K562 (cell line): Measurements from ENCODE around the gene PRSS53. TPM values are rescaled to one million over a fixed set of nuclear protein-coding genes. Genes with fewer than 3 reads are reported as not detected.

Source experiments
- ATAC-seq: fragments of 200-7000 bp; cut with Tn5 transposase; 3 replicates; pipeline ENCODE4 v1.9.1; 2020; ENCODE audit warnings: moderate library complexity
- BruUV-seq: library from RNA; stranded (reverse); fragments of 400-500 nt; replicated peaks from 2 replicates; lab custom pipeline; 2021; lab: Mats Ljungman, UMichigan
- CTCF ChIA-PET: fragments of 300-600 bp; formaldehyde crosslinking; extraction: SDS; loops from one replicate; lab custom pipeline; 2021; ENCODE audit warnings: low intra/inter-chr PET ratio; lab: Yijun Ruan, JAX
- POLR2A ChIA-PET: fragments of 300-600, 350-650 bp; sonication (Branson Sonifier 250); formaldehyde crosslinking; extraction: SDS; loops from one replicate; lab custom pipeline; 2021; ENCODE audit warnings: antibody characterized with exemption, inconsistent platforms; lab: Yijun Ruan, JAX
- DNase-seq, 4 experiments: peaks; one replicate each; pipeline versions ENCODE4 v3.0.0 to v3.0.0-alpha.2; 2011 to 2018; ENCODE audit warnings: low spot score in 3 of 4, mixed read lengths in 3 of 4; ENCODE audit errors: extremely low read depth in 1 of 4
- FAIRE-seq: peaks from 2 replicates; lab custom pipeline; 2011; peaks lifted over from hg19 to GRCh38; lab: Jason Lieb, UNC
- H2AFZ ChIP-seq: 2 replicates; pipeline ENCODE4 v1.6.0; 2011; ENCODE audit warnings: low read depth, low read length, control low read depth, inconsistent platforms
- H3K27ac ChIP-seq: fragments of 200-600 bp; 3 replicates; pipeline ENCODE4 v1.8.0; 2011; ENCODE audit warnings: low read depth, mild to moderate bottlenecking, control low read depth, inconsistent platforms, low read length, moderate library complexity, mixed read lengths; ENCODE audit errors: extremely low read depth
- H3K27me3 ChIP-seq, 2 experiments: fragments of 300-600 bp in 1 of 2; 2 replicates in 1 of 2; 3 replicates in 1 of 2; pipeline versions ENCODE4 v1.6.0 to v1.8.0; 2011; ENCODE audit warnings: inconsistent platforms in 2 of 2, low read length in 2 of 2, mild to moderate bottlenecking in 1 of 2, mixed read lengths in 1 of 2, moderate library complexity in 1 of 2; ENCODE audit not compliant: control insufficient read depth in 2 of 2, insufficient read depth in 2 of 2
- H3K36me3 ChIP-seq: fragments of 300-600 bp; 3 replicates; pipeline ENCODE4 v1.8.0; 2011; ENCODE audit warnings: mild to moderate bottlenecking, low read length, inconsistent platforms; ENCODE audit not compliant: control insufficient read depth, insufficient read depth
- H3K4me1 ChIP-seq, 2 experiments: fragments of 200-600 bp in 1 of 2; replicated peaks in 1 of 2; 2 replicates in 1 of 2; 3 replicates in 1 of 2; pipeline versions ENCODE4 v1.5.1 to v1.8.0; 2011; ENCODE audit warnings: inconsistent platforms in 2 of 2, low read length in 2 of 2, mild to moderate bottlenecking in 1 of 2, mixed read lengths in 1 of 2, moderate library complexity in 1 of 2; ENCODE audit not compliant: control insufficient read depth in 2 of 2, insufficient read depth in 2 of 2
- H3K4me2 ChIP-seq: 2 replicates; pipeline ENCODE4 v1.6.1; 2011; ENCODE audit warnings: low read length, control low read depth, inconsistent platforms, mixed read lengths; ENCODE audit not compliant: insufficient read depth
- H3K4me3 ChIP-seq: fragments of 200-600 bp; sonication (generic), shearing (Covaris generic); 2 replicates; pipeline ENCODE4 v1.5.1; 2016; ENCODE audit warnings: control low read depth, inconsistent platforms
- H3K79me2 ChIP-seq: fragments of 200-600 bp; 3 replicates; pipeline ENCODE4 v1.8.0; 2011; ENCODE audit warnings: low read length, inconsistent platforms; ENCODE audit not compliant: control insufficient read depth, insufficient read depth
- H3K9ac ChIP-seq, 2 experiments: 2 replicates each; pipeline versions ENCODE4 v1.6.0 to v1.6.1; 2011; ENCODE audit warnings: low read depth in 2 of 2, low read length in 2 of 2, control low read depth in 1 of 2, inconsistent platforms in 1 of 2, mild to moderate bottlenecking in 1 of 2, mixed read lengths in 1 of 2; ENCODE audit not compliant: insufficient read depth in 1 of 2
- H3K9me1 ChIP-seq: one replicate; pipeline ENCODE4 v1.6.0; 2011; ENCODE audit warnings: inconsistent platforms, mild to moderate bottlenecking, low read length, moderate library complexity; ENCODE audit not compliant: control insufficient read depth, insufficient read depth
- H3K9me3 ChIP-seq: replicated peaks from 2 replicates; pipeline ENCODE4 v1.5.1; 2011; ENCODE audit warnings: low read depth, low read length, inconsistent platforms; ENCODE audit not compliant: control insufficient read depth, insufficient read depth
- H4K20me1 ChIP-seq: replicated peaks from 2 replicates; pipeline ENCODE4 v1.6.1; 2011; ENCODE audit warnings: low read length, inconsistent platforms, mixed read lengths; ENCODE audit not compliant: control insufficient read depth, insufficient read depth
- POLR2G ChIP-seq: fragments of 200-400 bp; formaldehyde crosslinking; IDR thresholded peaks from 2 replicates; pipeline ENCODE4 v1.6.1; 2017; ENCODE audit warnings: low read depth, mild to moderate bottlenecking, antibody characterized with exemption, low read length, moderate library complexity
- RBFOX2 ChIP-seq: fragments of 200-400 bp; formaldehyde crosslinking; IDR thresholded peaks from 2 replicates; pipeline ENCODE4 v1.6.1; 2017; ENCODE audit warnings: low read depth, mild to moderate bottlenecking, low read length, moderate library complexity
- WGBS: fragments of 100-300 bp; shearing (Covaris generic); methylation state at CpG from one replicate; pipeline ENCODE4 v1.1.6; 2016; ENCODE audit warnings: low coverage, mixed read lengths; ENCODE audit not compliant: insufficient coverage; ENCODE audit errors: missing lambda C conversion rate; 5-methylcytosine and 5-hydroxymethylcytosine counted together
- in situ Hi-C: fragments of 300-500 bp; cut with MboI; formaldehyde crosslinking; loops from 4 replicates; pipeline ENCODE4 v1.15.0; 2018; ENCODE audit warnings: inconsistent platforms, mixed read lengths
- intact Hi-C: fragments of 100-400 bp; cut with micrococcal nuclease; formaldehyde crosslinking; loops from 2 replicates; pipeline ENCODE4 v1.14.2; 2022
- polyA plus RNA-seq, 8 experiments: library from polyadenylated mRNA; depleted of rRNA in 4 of 8; stranded (reverse) in 5 of 8; unstranded in 3 of 8; fragments of >200 nt; fragmentation: Nextera tagmentation in 2 of 8; fragmentation: Illumina TruSeq in 1 of 8; extraction: Ambion mirVana in 2 of 8; extraction: Trizol in 1 of 8; gene quantifications; 2 replicates each; pipeline versions ENCODE4 v1.2.1 to v1.2.3, GENCODE V29; 2011 to 2014; ENCODE audit warnings: inconsistent platforms in 1 of 8, missing spikeins in 1 of 8
- total RNA-seq, 7 experiments: library from RNA; depleted of rRNA in 6 of 7; stranded (reverse); fragments of >200 nt in 6 of 7; fragmentation: Illumina TruSeq in 2 of 7; extraction: Trizol in 2 of 7; gene quantifications; 2 replicates each; pipeline versions ENCODE4 v1.2.1 to v1.2.3, GENCODE V29; 2011 to 2021; ENCODE audit warnings: low replicate concordance in 1 of 7
- TF ChIP-seq, protein P1 (sequence below): sonication (generic); formaldehyde crosslinking; IDR thresholded peaks from 2 replicates; pipeline ENCODE4 v1.9.0; 2022; ENCODE audit warnings: mild to moderate bottlenecking, missing genetic modification reagents

The PRSS53 gene
- total and polyA plus RNA-seq, 9 of the 15 experiments (the other 6 are each of a cell fraction or from before 2014, with no cell fraction given), result 0.40 to 1.9 (median 0.78) TPM; not detected in 2

DNA sequence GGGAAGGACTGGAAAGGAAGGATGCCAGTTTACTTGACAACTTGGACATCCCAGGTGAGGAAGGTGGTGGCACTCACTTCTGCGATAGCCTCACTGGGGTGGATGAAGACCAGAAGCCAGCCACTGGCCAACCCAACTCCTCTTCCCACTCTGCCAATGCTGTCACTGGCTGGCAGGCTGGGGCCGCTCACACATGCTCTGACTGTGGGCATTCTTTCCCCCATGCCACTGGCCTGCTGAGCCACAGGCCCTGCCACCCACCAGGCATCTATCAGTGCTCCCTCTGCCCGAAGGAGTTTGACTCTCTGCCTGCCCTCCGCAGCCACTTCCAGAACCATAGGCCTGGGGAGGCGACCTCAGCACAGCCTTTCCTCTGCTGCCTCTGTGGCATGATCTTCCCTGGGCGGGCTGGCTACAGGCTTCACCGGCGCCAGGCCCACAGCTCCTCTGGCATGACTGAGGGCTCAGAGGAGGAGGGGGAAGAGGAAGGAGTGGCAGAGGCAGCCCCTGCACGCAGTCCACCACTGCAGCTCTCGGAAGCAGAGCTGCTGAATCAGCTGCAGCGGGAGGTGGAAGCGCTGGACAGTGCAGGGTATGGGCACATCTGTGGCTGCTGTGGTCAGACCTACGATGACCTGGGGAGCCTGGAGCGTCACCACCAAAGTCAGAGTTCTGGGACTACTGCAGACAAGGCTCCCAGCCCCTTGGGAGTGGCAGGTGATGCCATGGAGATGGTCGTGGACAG is 10.0 kb downstream of the PRSS53 start:
- FAIRE-seq, result no peak
- no peak for ATAC-seq
- no TSS peak for BruUV-seq
- no peaks in the 10 kb centered on the region for H3K27me3 ChIP-seq
- ChIA-PET POLR2A (interaction anchor here (0.6 to 1.8 kb wide), 6 partner anchors 8 to 359 kb away, joined by 3 to 6 read pairs (median 3); partner anchors contain the start of gene FUS), CTCF (no interaction called here)
- in situ Hi-C loops, result no loop called here
- H3K4me2 ChIP-seq, result no peak overlapping the region
- intact Hi-C loops, result no loop called here
- peaks cover 5% of the 10 kb centered on the region; the same call in 1 of the 2 replicates for H4K20me1 ChIP-seq
- no peak overlapping the region for H2AFZ ChIP-seq
- H3K4me3 ChIP-seq, result no peak overlapping the region
- WGBS, result 91% methylated on average over 15 of the region's 15 CpGs
- no peaks in the 10 kb centered on the region for H3K9me1 ChIP-seq
- H3K27ac ChIP-seq, result no peak overlapping the region
- H3K4me1 ChIP-seq, result peaks cover 4 to 67% of the 10 kb centered on the region in 2 experiments; a peak in 3 of 5 replicates
- 0 out of 4 replicates have a peak overlapping the region, but pooled peaks of 1 of the 2 experiments have one; percentile 37 for H3K9ac ChIP-seq
- peaks cover 39% of the 10 kb centered on the region for H3K79me2 ChIP-seq
- peak; percentile 60 for TF ChIP-seq POLR2G
- peak; percentile 57 for TF ChIP-seq RBFOX2
- TF ChIP-seq, protein P1, sequence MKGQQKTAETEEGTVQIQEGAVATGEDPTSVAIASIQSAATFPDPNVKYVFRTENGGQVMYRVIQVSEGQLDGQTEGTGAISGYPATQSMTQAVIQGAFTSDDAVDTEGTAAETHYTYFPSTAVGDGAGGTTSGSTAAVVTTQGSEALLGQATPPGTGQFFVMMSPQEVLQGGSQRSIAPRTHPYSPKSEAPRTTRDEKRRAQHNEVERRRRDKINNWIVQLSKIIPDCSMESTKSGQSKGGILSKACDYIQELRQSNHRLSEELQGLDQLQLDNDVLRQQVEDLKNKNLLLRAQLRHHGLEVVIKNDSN (CRISPR knock-in tag), result no peak
- peaks cover 73% of the 10 kb centered on the region for H3K36me3 ChIP-seq
- H3K9me3 ChIP-seq, result no peaks in the 10 kb centered on the region
- no peak for DNase-seq
